Activated T-cell treated with anti-CD3 and anti-CD28 coated beads, Interleukin-2, amount 50 U/mL, for 24 hours (primary cell): Measurements from ENCODE around the gene HMCES.

Source experiments
- DNase-seq: peaks from one replicate; pipeline ENCODE4 v3.0.0-alpha.2; 2020
- H3K27ac Mint-ChIP-seq: 2 replicates; pipeline ENCODE4 v1.8.0; 2020; ENCODE audit warnings: mild to moderate bottlenecking, mixed read lengths
- H3K27me3 Mint-ChIP-seq: 2 replicates; pipeline ENCODE4 v1.8.0; 2020; ENCODE audit warnings: mixed read lengths
- H3K36me3 Mint-ChIP-seq: 2 replicates; pipeline ENCODE4 v1.8.0; 2020; ENCODE audit warnings: low read depth, mixed read lengths
- H3K4me1 Mint-ChIP-seq: 2 replicates; pipeline ENCODE4 v1.8.0; 2020; ENCODE audit warnings: low read depth, mixed read lengths
- H3K4me3 Mint-ChIP-seq: 2 replicates; pipeline ENCODE4 v1.8.0; 2020; ENCODE audit warnings: mild to moderate bottlenecking, moderate library complexity, mixed read lengths
- H3K9me3 Mint-ChIP-seq: 2 replicates; pipeline ENCODE4 v1.8.0; 2020; ENCODE audit warnings: mixed read lengths

Gene HMCES

GRCh38 chr3:129352045-129352444, 73.4 kb downstream of the HMCES start:
- Mint-ChIP-seq H3K27ac (no peak overlapping the region), H3K27me3 (peaks cover under 1% of the 10 kb centered on the region), H3K36me3 (no peaks in the 10 kb centered on the region), H3K4me3 (no peak overlapping the region), H3K9me3 (no peaks in the 10 kb centered on the region), H3K4me1 (peaks cover under 1% of the 10 kb centered on the region)
- no peak for DNase-seq

GRCh38 chr3:129352650-129353588, 74.2 kb downstream of the HMCES start:
- H3K4me1 Mint-ChIP-seq: no peaks in the 10 kb centered on the region
- H3K36me3 Mint-ChIP-seq: no peaks in the 10 kb centered on the region
- no peak overlapping the region for H3K27ac Mint-ChIP-seq
- DNase-seq: no peak
- H3K27me3 Mint-ChIP-seq: no peaks in the 10 kb centered on the region
- H3K4me3 Mint-ChIP-seq: no peak overlapping the region
- no peaks in the 10 kb centered on the region for H3K9me3 Mint-ChIP-seq

- Mint-ChIP-seq H3K4me3 (no peak overlapping the region), H3K27ac (no peak overlapping the region), H3K4me1 (no peaks in the 10 kb centered on the region), H3K27me3 (no peaks in the 10 kb centered on the region), H3K9me3 (no peaks in the 10 kb centered on the region), H3K36me3 (no peaks in the 10 kb centered on the region)
- DNase-seq: no peak
Observed at GRCh38 chr3:129353589-129353941, 74.9 kb downstream of the HMCES start.
